CD4-positive, alpha-beta T cell treated with Interleukin-15 for 4 hours (primary cell): Measurements from ENCODE around the gene KIT.
"Not testable (repeated sequence)": the region's sequence is repeated elsewhere in the genome, so short reads cannot be mapped to it uniquely, and the experiment has no call there.

Experiments used
- DNase-seq: peaks from one replicate; pipeline ENCODE4 v3.0.0-alpha.2; 2020; ENCODE audit warnings: low spot score

The KIT gene

GRCh38 chr4:54657551-54658251 is at the start of gene KIT:
TSS of gene KIT (plus strand) at chr4:54657957. CDS start at chr4:54658015, 58 bp downstream.
- no peak for DNase-seq

GRCh38 chr4:54609310-54609709 is 48.4 kb upstream of the KIT start:
- no peak for DNase-seq

GRCh38 chr4:54614149-54614548 is 43.6 kb upstream of the KIT start:
- DNase-seq: no peak

GRCh38 chr4:54620773-54621172 is 37.0 kb upstream of the KIT start:
- no peak for DNase-seq

GRCh38 chr4:54625391-54625790 is 32.4 kb upstream of the KIT start:
- no peak for DNase-seq

GRCh38 chr4:54626113-54626512 is 31.6 kb upstream of the KIT start:
- no peak for DNase-seq

- no peak for DNase-seq
Observed at GRCh38 chr4:54632537-54632936, 25.2 kb upstream of the KIT start.

- DNase-seq: not testable (repeated sequence)
Observed at GRCh38 chr4:54633102-54633740, 24.5 kb upstream of the KIT start.

- DNase-seq: no peak
Observed at GRCh38 chr4:54635318-54635717, 22.4 kb upstream of the KIT start.

GRCh38 chr4:54637325-54637724 is 20.4 kb upstream of the KIT start:
- no peak for DNase-seq

GRCh38 chr4:54641101-54641500 is 16.7 kb upstream of the KIT start:
- not testable (repeated sequence) for DNase-seq

GRCh38 chr4:54643172-54643571 is 14.6 kb upstream of the KIT start:
- DNase-seq: no peak

GRCh38 chr4:54643958-54644751 is 13.6 kb upstream of the KIT start:
- DNase-seq: no peak

GRCh38 chr4:54645830-54646229 is 11.9 kb upstream of the KIT start:
- no peak for DNase-seq

GRCh38 chr4:54647070-54647469 is 10.7 kb upstream of the KIT start:
- no peak for DNase-seq

- no peak for DNase-seq
Observed at GRCh38 chr4:54651050-54651449, 6.7 kb upstream of the KIT start.

- DNase-seq: no peak
Observed at GRCh38 chr4:54654753-54655152, 3.0 kb upstream of the KIT start.

- DNase-seq: no peak
Observed at GRCh38 chr4:54657185-54657550, 589 bp upstream of the KIT start.

GRCh38 chr4:54658252-54659093 is 716 bp downstream of the KIT start:
- no peak for DNase-seq

GRCh38 chr4:54659313-54659712 is 1.6 kb downstream of the KIT start:
- DNase-seq: no peak

GRCh38 chr4:54659749-54660535 is 2.2 kb downstream of the KIT start:
- DNase-seq: no peak
